Neural cell (in vitro differentiated cells): ENCODE data around the gene SLC7A6OS. TPM values are rescaled to one million over a fixed set of nuclear protein-coding genes. Genes with fewer than 3 reads are reported as not detected.

Source experiments
- H2AFZ ChIP-seq: fragments of 200-600, 300-800 bp; sonication (generic), shearing (Covaris generic); 2 replicates; pipeline ENCODE4 v1.6.0; 2014; ENCODE audit warnings: low read depth, mild to moderate bottlenecking, antibody characterized with exemption, low read length, moderate library complexity
- H3F3A ChIP-seq: fragments of 200-600 bp; shearing (Covaris generic); 2 replicates; pipeline ENCODE4 v1.6.1; 2016; ENCODE audit warnings: mild to moderate bottlenecking, moderate library complexity, mixed read lengths, antibody characterized with exemption, low read length; ENCODE audit not compliant: insufficient read depth, poor library complexity, severe bottlenecking
- H3K27ac ChIP-seq: fragments of 200-600, 300-800 bp; sonication (generic), shearing (Covaris generic); 2 replicates; pipeline ENCODE4 v1.5.1; 2014; ENCODE audit warnings: mild to moderate bottlenecking, low read length, moderate library complexity
- H3K27me3 ChIP-seq: fragments of 300-800, 200-600 bp; sonication (generic), shearing (Covaris generic); 2 replicates; pipeline ENCODE4 v1.6.0; 2014; ENCODE audit warnings: mild to moderate bottlenecking, low read depth, low read length, moderate library complexity; ENCODE audit not compliant: insufficient read depth
- H3K36me3 ChIP-seq: fragments of 300-800, 200-600 bp; sonication (generic), shearing (Covaris generic); 2 replicates; pipeline ENCODE4 v1.5.1; 2014; ENCODE audit warnings: mild to moderate bottlenecking, antibody characterized with exemption, low read length, moderate library complexity; ENCODE audit not compliant: insufficient read depth
- H3K4me2 ChIP-seq: fragments of 300-800, 200-600 bp; sonication (generic), shearing (Covaris generic); 2 replicates; pipeline ENCODE4 v1.6.0; 2014; ENCODE audit warnings: mild to moderate bottlenecking, low read length
- H3K4me3 ChIP-seq: fragments of 300-800, 200-600 bp; sonication (generic), shearing (Covaris generic); 2 replicates; pipeline ENCODE4 v1.5.1; 2014; ENCODE audit warnings: mild to moderate bottlenecking, low read length, moderate library complexity
- H3K79me2 ChIP-seq: fragments of 200-600 bp; shearing (Covaris generic); replicated peaks from 2 replicates; pipeline ENCODE4 v1.6.0; 2014; ENCODE audit warnings: mild to moderate bottlenecking, low read length, moderate library complexity; ENCODE audit not compliant: insufficient read depth
- H3K9ac ChIP-seq: fragments of 300-800, 200-600 bp; sonication (generic), shearing (Covaris generic); 2 replicates; pipeline ENCODE4 v1.6.1; 2016; ENCODE audit warnings: mild to moderate bottlenecking, low read length, mixed read lengths
- H3K9me2 ChIP-seq: fragments of 200-600 bp; shearing (Covaris generic); 2 replicates; pipeline ENCODE4 v1.6.1; 2016; ENCODE audit warnings: mild to moderate bottlenecking, low read length, mixed read lengths; ENCODE audit not compliant: insufficient read depth
- H3K9me3 ChIP-seq: fragments of 200-600, 300-800 bp; sonication (generic), shearing (Covaris generic); 2 replicates; pipeline ENCODE4 v1.6.1; 2016; ENCODE audit warnings: mild to moderate bottlenecking, mixed run types, low read length, moderate library complexity, mixed read lengths
- H4K20me1 ChIP-seq: fragments of 200-600 bp; shearing (Covaris generic); 2 replicates; pipeline ENCODE4 v1.6.1; 2016; ENCODE audit warnings: mild to moderate bottlenecking, mixed run types; ENCODE audit not compliant: insufficient read depth
- CTCF ChIP-seq: fragments of 450-650 bp; IDR thresholded peaks from 2 replicates; pipeline ENCODE4 v1.5.1; 2014; ENCODE audit warnings: antibody characterized with exemption, mild to moderate bottlenecking, moderate library complexity; ENCODE audit not compliant: poor library complexity, severe bottlenecking
- EP300 ChIP-seq: fragments of 450-650 bp; conservative IDR thresholded peaks from 2 replicates; pipeline ENCODE4 v1.6.1; 2014; ENCODE audit warnings: antibody characterized with exemption, mild to moderate bottlenecking, moderate library complexity; ENCODE audit not compliant: poor library complexity, severe bottlenecking
- EZH2 ChIP-seq: fragments of 200-600, 300-800 bp; shearing (Covaris generic), sonication (generic); IDR thresholded peaks from 2 replicates; pipeline ENCODE4 v1.6.1; 2014; ENCODE audit warnings: antibody characterized with exemption, low read length, borderline replicate concordance, mild to moderate bottlenecking; ENCODE audit not compliant: insufficient read depth, poor library complexity, severe bottlenecking
- MXI1 ChIP-seq: fragments of 450-650 bp; conservative IDR thresholded peaks from 2 replicates; pipeline ENCODE4 v1.6.1; 2014; ENCODE audit warnings: antibody characterized with exemption, mild to moderate bottlenecking; ENCODE audit not compliant: poor library complexity, severe bottlenecking
- POLR2AphosphoS5 ChIP-seq: IDR thresholded peaks from 2 replicates; pipeline ENCODE4 v1.6.1; 2012
- RAD21 ChIP-seq: fragments of 450-650 bp; conservative IDR thresholded peaks from 2 replicates; pipeline ENCODE4 v1.6.1; 2014; ENCODE audit warnings: antibody characterized with exemption, mild to moderate bottlenecking, moderate library complexity
- REST ChIP-seq: IDR thresholded peaks from 2 replicates; pipeline ENCODE4 v1.6.1; 2012; ENCODE audit warnings: borderline replicate concordance
- SMC3 ChIP-seq: fragments of 450-650 bp; conservative IDR thresholded peaks from 2 replicates; pipeline ENCODE4 v1.6.1; 2014; ENCODE audit warnings: antibody characterized with exemption, mild to moderate bottlenecking, moderate library complexity; ENCODE audit not compliant: poor library complexity
- TAF1 ChIP-seq: IDR thresholded peaks from 2 replicates; pipeline ENCODE4 v1.6.1; 2012; ENCODE audit warnings: low read depth
- polyA plus RNA-seq: library from polyadenylated mRNA; depleted of rRNA; stranded (reverse); fragments of >200 nt; gene quantifications from 2 replicates; pipeline ENCODE4 v1.2.3, GENCODE V29; 2014
- small RNA-seq, 3 experiments: library from RNA; depleted of rRNA; stranded (forward); fragments of <200 nt; gene quantifications; one replicate each; pipeline ENCODE3, GENCODE V24; 2012

SLC7A6OS gene
- polyA plus RNA-seq, 1 donor from 2014 or later = 21.3 TPM

- no peak for TF ChIP-seq REST
- TF ChIP-seq MXI1 = no peak
- TF ChIP-seq CTCF = no peak
- TF ChIP-seq EP300 = no peak
- TF ChIP-seq SMC3 = no peak
- no peak for TF ChIP-seq TAF1
- no peak for TF ChIP-seq EZH2
- no peak for TF ChIP-seq RAD21
- no peak for TF ChIP-seq POLR2AphosphoS5
These were observed 59.8 kb downstream of the SLC7A6OS start for GRCh38 chr16:68250951-68251350.

GRCh38 chr16:68249371-68249770, 61.4 kb downstream of the SLC7A6OS start:
- Histone ChIP-seq H3K9me3 (no peaks in the 10 kb centered on the region), H3K27me3 (no peaks in the 10 kb centered on the region), H3F3A (no peaks in the 10 kb centered on the region), H3K9me2 (no peaks in the 10 kb centered on the region), H3K4me2 (no peak overlapping the region), H2AFZ (no peak overlapping the region), H3K36me3 (no peaks in the 10 kb centered on the region), H3K9ac (no peak overlapping the region), H4K20me1 (no peaks in the 10 kb centered on the region), H3K4me3 (no peak overlapping the region), H3K27ac (no peak overlapping the region), H3K79me2 (no peaks in the 10 kb centered on the region)
- TF ChIP-seq EZH2 (no peak), CTCF (no peak), RAD21 (no peak)

More at GRCh38 chr16:68250951-68251350, 59.8 kb downstream of the SLC7A6OS start:
- no peak overlapping the region for H3K9ac ChIP-seq
- no peak overlapping the region for H3K4me3 ChIP-seq
- H3F3A ChIP-seq = no peaks in the 10 kb centered on the region
- no peaks in the 10 kb centered on the region for H3K79me2 ChIP-seq
- H3K9me2 ChIP-seq = no peaks in the 10 kb centered on the region
- H3K4me2 ChIP-seq = no peak overlapping the region
- no peaks in the 10 kb centered on the region for H3K9me3 ChIP-seq
- H2AFZ ChIP-seq = no peak overlapping the region
- H3K27me3 ChIP-seq = no peaks in the 10 kb centered on the region
- no peaks in the 10 kb centered on the region for H4K20me1 ChIP-seq
- H3K36me3 ChIP-seq = no peaks in the 10 kb centered on the region
- H3K27ac ChIP-seq = no peak overlapping the region

Small RNA genes lying within 50 kb of the gene (small RNA-seq; reads per million reads assigned to genes)
- gene RNU4-30P = 0 to 3.9 (median 0.23) reads per million in 3 experiments
- gene RNU6-1262P = 0 to 0.98 (median 0) reads per million in 3 experiments

Other genes with a start within 250 kb of the SLC7A6OS start
- gene NFATC3, start 225.6 kb downstream of the SLC7A6OS start, polyA plus RNA-seq = 5.6 and 6.2 TPM in 2 replicates
- not detected in 2 replicates for gene ESRP2, start 74.8 kb downstream of the SLC7A6OS start, polyA plus RNA-seq
- 19.6 and 28.0 TPM in 2 replicates for gene PLA2G15, start 65.6 kb downstream of the SLC7A6OS start, polyA plus RNA-seq
- 36.0 and 39.3 TPM in 2 replicates for gene SLC7A6, start 46.4 kb downstream of the SLC7A6OS start, polyA plus RNA-seq
- gene PRMT7, start 73 bp upstream of the SLC7A6OS start, polyA plus RNA-seq = 203 and 207 TPM in 2 replicates
- gene SMPD3, start 137.6 kb upstream of the SLC7A6OS start, polyA plus RNA-seq = 38.2 and 42.7 TPM in 2 replicates
- 73.6 TPM in 2 replicates for gene ZFP90, start 228.3 kb upstream of the SLC7A6OS start, polyA plus RNA-seq